HG02943 (cell line): ENCODE measurements around the gene CDH16.

ENCODE experiments used
- ATAC-seq: cut with Tn5 transposase; IDR thresholded peaks from one replicate; pipeline ENCODE4 v1.9.1; 2021; ENCODE audit warnings: mild to moderate bottlenecking, low read depth, moderate library complexity; ENCODE audit not compliant: unreplicated experiment

Gene CDH16

DNA sequence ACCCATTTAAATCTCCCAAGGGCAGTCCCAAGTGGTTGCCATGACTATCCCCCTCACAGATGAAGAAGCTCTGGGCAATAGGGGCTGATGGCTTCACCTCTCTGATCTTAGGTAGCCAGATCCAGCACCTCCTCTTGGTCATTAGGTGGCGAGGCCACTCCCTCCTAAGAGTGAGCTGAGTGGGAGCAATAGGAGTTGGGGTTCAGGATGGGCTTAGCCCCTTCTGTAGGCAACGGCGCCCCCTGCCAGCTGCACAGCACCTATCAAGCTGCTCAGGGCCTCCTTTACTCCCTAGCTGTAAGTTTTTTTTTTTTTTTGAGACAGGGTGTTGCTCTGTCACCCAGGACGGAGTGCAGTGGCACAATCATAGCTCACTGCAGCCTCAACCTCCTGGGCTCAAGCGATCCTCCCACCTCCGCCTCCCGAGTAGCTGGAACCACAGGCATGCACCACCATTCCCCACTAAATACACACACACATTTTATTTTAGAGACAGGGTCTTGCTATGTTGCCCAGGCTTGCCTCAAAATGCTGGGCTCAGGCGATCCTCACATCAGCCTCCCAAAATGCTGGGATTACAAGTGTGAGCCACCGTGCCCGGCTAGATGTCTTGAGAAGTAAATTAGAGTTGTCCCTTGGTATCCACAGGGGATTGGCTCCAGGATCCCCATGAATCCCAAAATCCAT, 10.2 kb upstream of the CDH16 start:
- ATAC-seq = no peak

- no peak for ATAC-seq
Measured at GRCh38 chr16:66927918-66928649, 9.4 kb upstream of the CDH16 start.

DNA sequence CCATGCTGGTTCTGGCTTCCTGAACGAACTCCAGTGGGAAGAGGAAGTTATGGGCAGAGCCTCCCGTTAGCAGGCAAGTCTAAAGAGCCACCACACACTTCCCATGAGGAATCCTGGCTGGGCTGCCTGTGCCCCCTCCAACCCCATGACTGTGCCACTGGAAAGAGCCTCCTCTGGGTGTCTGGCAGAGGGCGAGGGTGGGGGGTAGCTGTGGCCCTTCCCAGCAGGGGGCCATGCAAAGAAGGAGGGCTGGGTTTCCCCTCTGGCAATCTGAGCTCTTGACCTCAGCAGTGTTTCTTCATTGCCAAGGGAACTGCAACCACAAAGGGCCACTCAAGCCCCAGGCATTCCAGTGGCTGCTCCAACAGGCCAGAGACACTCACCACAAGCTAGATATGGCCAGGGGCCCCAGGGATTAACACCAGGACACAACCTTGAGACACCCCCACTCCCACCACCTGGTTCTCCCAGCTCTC, 8.3 kb upstream of the CDH16 start:
- no peak for ATAC-seq

- no peak for ATAC-seq
Measured at GRCh38 chr16:66926171-66926947, 7.7 kb upstream of the CDH16 start.

GRCh38 chr16:66925322-66925840, 6.7 kb upstream of the CDH16 start, which contains the start of gene RRAD:
Gene RRAD, minus strand, starts transcription at chr16:66925535. Its CDS starts 356 bp downstream, at chr16:66925179.
- ATAC-seq = no peak

GRCh38 chr16:66924527-66925321, 6.0 kb upstream of the CDH16 start:
- no peak for ATAC-seq

DNA sequence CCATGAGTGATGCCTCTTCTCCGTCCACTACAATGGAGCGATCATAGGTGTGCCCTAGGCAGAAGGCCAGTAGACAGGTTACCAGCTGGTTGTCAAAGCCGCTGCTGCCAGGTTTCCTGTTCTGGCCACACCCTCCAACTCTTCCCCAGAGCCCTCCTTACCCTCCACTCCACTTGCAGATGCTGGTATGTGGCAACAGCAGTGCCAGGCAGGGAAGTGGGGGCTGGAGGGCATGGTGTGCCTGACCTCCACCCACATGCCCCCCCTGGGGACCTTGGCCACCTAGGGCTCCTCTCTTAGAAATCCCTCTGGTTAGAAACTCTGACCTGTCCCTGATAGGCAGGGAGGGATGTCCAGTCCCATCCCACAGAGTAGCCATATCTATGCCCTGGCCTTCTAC, 5.2 kb upstream of the CDH16 start:
- no peak for ATAC-seq

DNA sequence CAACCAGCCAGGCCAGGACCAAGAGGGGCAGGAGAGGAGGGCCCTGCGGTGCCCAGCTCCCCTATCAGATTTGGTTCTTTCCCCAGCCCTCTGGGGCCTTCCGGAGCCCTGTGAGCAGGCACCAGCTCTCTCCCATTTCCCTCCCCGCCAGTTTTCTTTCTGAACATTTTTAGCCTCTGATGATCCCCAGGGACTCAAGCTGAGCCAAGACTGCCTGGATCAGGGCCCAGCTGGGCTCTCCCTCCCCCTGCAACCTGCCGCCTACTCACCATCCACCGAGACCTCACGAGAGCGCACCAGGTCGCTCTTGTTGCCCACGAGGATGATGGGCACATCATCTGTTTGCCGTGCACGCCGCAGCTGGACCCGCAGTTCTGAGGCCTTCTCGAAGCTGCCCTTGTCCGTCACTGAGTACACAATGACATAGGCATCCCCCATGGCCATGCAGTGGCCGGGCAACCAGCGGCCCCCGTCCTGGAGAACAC, 4.6 kb upstream of the CDH16 start:
- no peak for ATAC-seq

DNA sequence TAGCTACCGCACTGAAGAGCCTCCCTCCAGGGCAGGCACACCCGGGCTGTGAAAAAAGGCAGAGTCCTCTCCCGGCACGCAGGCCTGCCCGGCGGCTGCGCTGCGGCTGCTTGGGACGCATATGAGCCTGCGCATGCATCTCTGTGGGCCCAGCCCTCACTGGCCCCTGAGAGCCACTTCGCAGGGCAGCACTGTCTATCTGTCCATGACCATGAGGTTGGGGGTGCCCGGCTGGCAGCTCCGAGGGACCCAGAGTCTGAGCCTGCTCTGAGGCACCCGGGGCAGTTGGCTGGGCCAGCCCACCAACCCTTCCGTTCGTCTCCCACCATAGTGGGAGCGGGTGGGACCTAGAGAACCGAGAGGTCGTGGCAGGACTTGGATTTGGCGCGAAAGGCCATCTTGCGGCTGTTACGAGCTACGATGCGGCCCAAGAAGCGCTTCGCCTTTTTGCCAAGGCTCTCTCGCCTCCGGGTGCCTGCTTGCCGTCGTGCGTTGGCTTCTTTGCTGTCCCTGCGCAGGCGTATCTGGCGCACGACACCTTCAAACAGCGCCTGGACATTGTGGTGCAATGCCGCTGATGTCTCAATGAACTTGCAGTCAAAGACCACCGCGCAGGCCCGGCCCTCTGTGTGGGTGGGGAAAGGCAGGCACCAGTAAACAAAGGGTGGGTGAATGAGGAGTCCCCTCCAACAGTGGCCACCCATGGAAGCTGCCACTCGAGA, 3.2 kb upstream of the CDH16 start:
- no peak for ATAC-seq

GRCh38 chr16:66920924-66921680, 2.4 kb upstream of the CDH16 start:
- ATAC-seq = no peak

- no peak for ATAC-seq
Measured at GRCh38 chr16:66920299-66920590, 1.6 kb upstream of the CDH16 start.

DNA sequence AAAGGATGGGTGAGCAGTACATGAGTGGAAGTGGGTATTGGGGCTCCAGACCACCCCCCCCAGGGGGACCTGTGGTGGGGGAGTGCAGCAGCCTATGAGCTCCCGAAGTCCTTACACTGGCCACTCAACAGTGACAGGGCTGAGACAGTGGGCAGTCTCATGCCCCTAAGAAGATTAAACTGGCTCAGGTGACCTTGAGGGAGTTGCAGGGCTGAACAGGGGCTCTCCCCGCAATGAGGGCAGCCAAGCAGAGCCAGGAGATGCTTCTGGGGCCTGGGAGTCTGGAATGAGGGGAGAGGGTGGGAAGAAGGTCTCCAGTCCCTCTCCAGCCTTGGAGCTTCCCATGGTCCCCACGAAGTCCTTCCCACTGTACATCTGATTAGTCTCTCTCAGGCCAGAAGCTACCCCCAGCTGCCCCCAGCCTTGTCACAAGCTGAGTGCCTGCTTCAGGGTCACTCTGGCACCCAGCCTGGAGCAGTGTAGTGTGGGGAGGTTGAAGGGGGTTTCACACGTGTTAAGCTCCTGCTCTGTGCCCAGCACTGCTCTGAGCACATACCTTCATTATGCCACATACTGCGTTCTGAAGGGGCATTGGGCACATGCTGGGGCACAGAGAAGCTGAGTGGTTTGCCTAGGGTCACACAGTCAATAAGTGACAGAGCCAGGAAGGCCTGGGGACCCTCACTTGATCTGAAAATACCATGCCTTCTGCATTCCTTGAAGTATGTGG, 1.0 kb upstream of the CDH16 start:
- ATAC-seq = no peak

DNA sequence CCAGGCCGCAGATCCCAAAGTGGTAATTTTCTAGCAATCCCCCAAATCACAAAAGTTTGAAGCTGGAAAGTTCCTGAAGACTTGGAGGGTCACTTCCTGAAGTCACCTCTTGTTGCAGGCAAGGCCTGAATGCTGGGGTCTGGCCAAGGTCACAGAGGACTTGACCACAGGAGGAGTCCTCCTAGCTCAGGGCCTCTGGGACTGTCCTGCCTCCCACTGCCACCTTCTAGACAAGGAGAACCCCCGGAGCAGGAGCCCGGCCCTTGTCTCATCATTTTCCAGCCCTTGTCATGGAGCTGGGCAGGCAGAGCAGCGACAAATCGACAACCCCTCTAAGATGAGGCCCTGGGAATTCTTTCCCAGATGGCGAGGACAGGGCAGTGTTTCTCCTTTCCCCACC, 330 bp downstream of the CDH16 start:
- no peak for ATAC-seq

- no peak for ATAC-seq
Measured at GRCh38 chr16:66917741-66918140, 944 bp downstream of the CDH16 start.

- no peak for ATAC-seq
Measured at GRCh38 chr16:66916518-66916917, 2.2 kb downstream of the CDH16 start.

GRCh38 chr16:66915041-66915440, 3.6 kb downstream of the CDH16 start:
- ATAC-seq = no peak

DNA sequence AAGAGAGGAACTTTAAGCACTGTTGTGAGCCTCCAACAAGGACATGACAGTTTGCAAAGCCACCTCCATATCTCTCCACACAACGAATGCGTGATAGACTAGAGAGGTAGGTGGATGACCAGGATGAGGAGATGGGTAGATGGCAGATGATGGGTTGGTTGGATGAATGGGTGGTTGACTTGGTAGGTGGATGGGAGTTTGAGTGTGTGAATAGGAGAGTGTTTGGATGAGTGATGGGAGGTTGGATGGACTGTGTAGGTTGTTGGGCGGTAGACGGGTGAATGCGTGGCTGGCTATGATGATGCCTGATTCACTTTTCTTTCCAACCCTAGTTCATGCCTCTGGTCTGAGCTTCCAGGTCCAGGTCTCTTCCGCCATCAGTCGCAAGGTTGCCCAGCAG, 4.1 kb downstream of the CDH16 start:
- ATAC-seq = no peak

- no peak for ATAC-seq
Measured at GRCh38 chr16:66913711-66914110, 5.0 kb downstream of the CDH16 start.
